ENCODE measurements around the gene FBXW12.
"Not testable (repeated sequence)": the region's sequence is repeated elsewhere in the genome, so short reads cannot be mapped to it uniquely, and the experiment has no call there.

- TF ChIP-seq, protein P1, sequence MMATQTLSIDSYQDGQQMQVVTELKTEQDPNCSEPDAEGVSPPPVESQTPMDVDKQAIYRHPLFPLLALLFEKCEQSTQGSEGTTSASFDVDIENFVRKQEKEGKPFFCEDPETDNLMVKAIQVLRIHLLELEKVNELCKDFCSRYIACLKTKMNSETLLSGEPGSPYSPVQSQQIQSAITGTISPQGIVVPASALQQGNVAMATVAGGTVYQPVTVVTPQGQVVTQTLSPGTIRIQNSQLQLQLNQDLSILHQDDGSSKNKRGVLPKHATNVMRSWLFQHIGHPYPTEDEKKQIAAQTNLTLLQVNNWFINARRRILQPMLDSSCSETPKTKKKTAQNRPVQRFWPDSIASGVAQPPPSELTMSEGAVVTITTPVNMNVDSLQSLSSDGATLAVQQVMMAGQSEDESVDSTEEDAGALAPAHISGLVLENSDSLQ (IDR thresholded peaks at IDR 0.05), result not testable (repeated sequence)
- not testable (repeated sequence) for TF ChIP-seq SP1, FOXA1, ZNF384, ARNT (IDR thresholded peaks at IDR 0.05)
Observed at GRCh38 chr3:48335286-48335685, 36.7 kb upstream of the FBXW12 start.

All from HEK293T (cell line).